Fibroblast of lung (primary cell): ENCODE data around the gene DCBLD2.

Experiments
- EZH2 ChIP-seq: IDR thresholded peaks from 2 replicates; pipeline ENCODE4 v1.5.1; 2012; ENCODE audit warnings: low read length, control low read depth, mild to moderate bottlenecking; ENCODE audit errors: missing control alignments
- TF ChIP-seq, protein P1 (sequence below), 2 donors: IDR thresholded peaks in 1 of 2; conservative IDR thresholded peaks in 1 of 2; 1 replicate in 1 of 2; 2 replicates in 1 of 2; pipeline ENCODE4 v1.5.1; 2011 to 2012; ENCODE audit warnings: low read length in 2 of 2, control low read depth in 1 of 2, inconsistent platforms in 1 of 2, low read depth in 1 of 2, mild to moderate bottlenecking in 1 of 2

- TF ChIP-seq, protein P1, sequence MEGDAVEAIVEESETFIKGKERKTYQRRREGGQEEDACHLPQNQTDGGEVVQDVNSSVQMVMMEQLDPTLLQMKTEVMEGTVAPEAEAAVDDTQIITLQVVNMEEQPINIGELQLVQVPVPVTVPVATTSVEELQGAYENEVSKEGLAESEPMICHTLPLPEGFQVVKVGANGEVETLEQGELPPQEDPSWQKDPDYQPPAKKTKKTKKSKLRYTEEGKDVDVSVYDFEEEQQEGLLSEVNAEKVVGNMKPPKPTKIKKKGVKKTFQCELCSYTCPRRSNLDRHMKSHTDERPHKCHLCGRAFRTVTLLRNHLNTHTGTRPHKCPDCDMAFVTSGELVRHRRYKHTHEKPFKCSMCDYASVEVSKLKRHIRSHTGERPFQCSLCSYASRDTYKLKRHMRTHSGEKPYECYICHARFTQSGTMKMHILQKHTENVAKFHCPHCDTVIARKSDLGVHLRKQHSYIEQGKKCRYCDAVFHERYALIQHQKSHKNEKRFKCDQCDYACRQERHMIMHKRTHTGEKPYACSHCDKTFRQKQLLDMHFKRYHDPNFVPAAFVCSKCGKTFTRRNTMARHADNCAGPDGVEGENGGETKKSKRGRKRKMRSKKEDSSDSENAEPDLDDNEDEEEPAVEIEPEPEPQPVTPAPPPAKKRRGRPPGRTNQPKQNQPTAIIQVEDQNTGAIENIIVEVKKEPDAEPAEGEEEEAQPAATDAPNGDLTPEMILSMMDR (conservative IDR thresholded peaks at IDR 0.05 in 1 of 2, IDR thresholded peaks at IDR 0.05 in 1 of 2; ENCODE audit: low read depth in 1 of 2, low read length in 2 of 2): no peak
- TF ChIP-seq EZH2: no peak
Observed at GRCh38 chr3:98809557-98809956, 91.9 kb downstream of the DCBLD2 start.
